Islet precursor cell (in vitro differentiated cells): ENCODE measurements around the gene PLA2R1.
A peak's percentile ranks its signal among the peaks of the same experiment; 100 is the strongest.

Source experiments
- DNase-seq: peaks from one replicate; pipeline ENCODE4 v3.0.0-alpha.2; 2018

PLA2R1 gene

DNA sequence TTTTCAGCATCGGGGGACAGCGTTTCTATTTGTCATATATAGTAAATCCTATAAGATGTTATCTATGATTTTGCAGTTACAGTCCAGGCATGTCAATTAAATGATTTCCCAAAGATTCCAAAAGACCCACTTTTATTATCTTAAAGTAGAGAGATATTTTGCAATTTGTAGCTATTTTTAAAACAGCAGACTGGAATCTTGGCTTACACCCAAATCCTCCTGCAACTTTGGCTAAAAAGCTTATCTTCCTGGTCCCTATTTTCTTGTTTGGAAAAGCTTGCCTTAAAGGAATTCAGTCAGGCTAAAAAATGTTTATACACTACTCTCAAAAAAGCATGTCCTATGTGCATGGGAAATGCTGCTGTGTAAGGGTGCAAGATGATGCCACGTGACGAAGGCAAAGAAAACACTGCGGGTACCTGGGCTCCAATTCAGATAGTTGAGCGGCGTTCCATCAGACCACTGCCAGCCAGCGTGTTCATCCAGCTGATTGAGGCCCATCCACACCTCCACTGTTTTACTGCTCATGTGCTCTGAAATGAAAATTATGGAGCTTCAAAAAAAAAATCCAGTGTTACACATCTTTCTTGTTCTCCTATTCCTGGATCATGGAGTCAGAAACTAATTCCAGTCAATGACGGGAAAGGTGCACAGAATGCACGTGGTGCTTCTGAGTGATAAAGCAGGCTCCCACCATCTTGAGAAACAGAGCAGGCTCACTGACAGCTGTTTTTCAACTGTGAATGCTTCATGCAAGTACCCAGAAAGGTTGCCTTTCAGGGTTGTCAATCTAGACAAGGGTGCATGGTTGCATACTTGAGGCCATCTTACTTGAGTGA lies 33.8 kb downstream of the PLA2R1 start:
- no peak for DNase-seq

GRCh38 chr2:160022162-160022561 lies 40.3 kb downstream of the PLA2R1 start:
- no peak for DNase-seq

GRCh38 chr2:160019374-160020090 lies 42.9 kb downstream of the PLA2R1 start:
- no peak for DNase-seq

DNA sequence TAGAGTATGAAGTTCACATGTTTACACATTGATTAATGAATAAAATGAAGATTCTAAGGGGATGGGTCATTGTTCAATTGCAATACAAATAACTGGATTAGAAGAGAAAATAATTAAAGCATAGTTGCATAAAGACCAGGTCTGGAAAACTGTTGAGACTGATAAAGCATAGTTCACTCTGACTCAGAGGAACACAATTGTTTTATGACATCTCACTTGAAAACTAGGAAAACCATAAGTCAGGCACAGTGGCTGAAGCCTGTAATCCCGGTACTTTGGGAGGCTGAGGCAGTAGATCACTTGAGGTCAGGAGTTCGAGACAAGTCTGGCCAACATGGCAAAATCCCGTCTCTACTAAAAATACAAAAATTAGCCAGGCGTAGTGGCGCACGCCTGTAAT lies 46.7 kb downstream of the PLA2R1 start:
- no peak for DNase-seq

DNA sequence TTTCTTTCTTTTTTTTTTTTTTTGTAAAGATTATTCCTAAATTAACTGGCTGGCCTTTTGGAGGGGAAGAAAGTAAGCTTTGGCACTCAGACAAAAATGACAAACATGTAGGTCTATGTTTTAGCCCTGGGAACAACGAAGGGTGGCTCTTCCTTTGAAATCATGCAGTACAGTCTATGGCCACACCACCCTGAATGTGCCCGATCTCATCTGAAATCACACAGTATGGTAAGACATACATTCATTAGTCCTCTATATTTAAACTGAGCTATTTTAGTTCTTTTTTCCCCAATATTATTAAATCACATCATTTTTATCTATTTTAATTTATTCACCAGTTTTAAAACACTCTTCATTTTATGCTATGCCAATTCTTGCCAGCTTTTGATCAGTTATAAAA lies 48.2 kb downstream of the PLA2R1 start:
- DNase-seq = no peak

- no peak for DNase-seq
Observed at GRCh38 chr2:160010361-160011145, 51.9 kb downstream of the PLA2R1 start.

DNA sequence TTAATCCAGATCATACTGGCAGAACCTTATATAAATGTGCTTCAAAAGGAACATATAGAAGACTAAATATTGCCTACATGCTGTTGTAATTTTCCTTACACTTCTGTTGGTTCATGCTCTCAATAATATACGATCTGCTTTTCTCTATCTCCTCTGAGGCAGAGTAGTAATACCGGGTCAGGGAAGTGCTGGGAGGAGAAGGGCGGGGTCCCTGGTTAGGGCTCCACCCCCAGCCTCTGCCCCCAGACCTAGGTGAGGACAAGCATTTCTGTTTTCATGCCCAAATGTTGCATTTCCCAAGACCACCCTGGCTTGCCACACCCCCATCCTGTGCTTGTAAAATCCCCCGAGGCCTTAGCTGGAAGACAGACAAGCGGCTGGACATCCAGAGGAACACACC lies 55.3 kb downstream of the PLA2R1 start:
- no peak for DNase-seq

DNA sequence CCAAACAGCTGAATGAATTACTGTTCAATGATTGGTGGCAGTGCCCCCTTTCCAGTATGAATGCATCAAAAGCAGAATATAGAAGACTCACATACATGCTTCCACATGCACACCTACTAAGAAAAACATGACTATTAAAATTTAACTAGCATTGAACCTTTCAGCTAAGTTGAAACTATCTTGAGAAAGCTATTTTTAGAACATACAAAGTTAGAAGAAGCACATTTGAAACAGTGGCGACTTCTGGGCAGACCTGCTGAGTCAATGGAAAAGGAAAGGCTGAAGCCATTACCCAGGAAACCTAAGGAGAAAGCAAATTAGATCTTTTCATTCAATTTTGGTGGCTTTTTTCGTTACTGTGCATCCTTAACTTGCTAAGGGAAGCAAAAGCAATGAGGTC lies 55.9 kb downstream of the PLA2R1 start:
- DNase-seq = no peak

DNA sequence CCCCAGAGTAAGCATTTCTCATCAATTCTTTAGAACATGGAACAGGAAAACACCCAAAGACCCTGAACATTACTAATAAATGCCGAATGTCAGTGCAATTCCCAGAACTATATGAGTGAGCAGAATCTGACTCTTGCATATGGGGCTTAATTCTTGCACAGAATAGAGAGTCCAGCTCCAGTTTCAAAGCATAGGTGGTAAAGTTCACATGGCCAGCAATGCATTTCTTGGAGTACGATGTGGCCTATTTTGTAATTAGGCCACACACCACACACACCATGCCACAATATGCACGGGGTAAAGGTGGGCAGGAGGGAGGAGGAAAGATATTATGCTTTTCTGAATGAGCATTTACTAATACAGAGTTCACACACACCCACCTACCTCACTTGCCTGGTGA lies 56.5 kb downstream of the PLA2R1 start:
- no peak for DNase-seq

- no peak for DNase-seq
Observed at GRCh38 chr2:160005476-160005875, 56.9 kb downstream of the PLA2R1 start.

DNA sequence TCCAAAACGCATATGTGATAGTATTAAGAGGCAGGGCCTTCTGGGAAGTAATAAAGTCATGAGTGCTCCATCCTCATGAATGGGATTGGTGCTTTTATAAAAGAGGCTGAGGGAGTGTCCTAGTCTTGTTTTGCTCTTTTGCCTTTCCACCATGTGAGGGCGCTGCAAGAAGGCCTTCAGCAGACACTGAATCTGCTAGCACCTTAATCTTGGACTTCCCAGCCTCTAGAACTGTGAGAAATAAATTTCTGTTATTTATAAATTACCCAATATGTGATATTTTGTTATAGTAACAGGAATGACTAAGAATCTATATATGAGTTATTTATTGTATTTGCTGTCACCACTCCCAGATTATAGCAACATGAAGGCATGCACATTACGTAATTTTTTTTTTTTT lies 63.5 kb downstream of the PLA2R1 start:
- no peak for DNase-seq

- DNase-seq = no peak
Observed at GRCh38 chr2:159998243-159998642, 64.2 kb downstream of the PLA2R1 start.

DNA sequence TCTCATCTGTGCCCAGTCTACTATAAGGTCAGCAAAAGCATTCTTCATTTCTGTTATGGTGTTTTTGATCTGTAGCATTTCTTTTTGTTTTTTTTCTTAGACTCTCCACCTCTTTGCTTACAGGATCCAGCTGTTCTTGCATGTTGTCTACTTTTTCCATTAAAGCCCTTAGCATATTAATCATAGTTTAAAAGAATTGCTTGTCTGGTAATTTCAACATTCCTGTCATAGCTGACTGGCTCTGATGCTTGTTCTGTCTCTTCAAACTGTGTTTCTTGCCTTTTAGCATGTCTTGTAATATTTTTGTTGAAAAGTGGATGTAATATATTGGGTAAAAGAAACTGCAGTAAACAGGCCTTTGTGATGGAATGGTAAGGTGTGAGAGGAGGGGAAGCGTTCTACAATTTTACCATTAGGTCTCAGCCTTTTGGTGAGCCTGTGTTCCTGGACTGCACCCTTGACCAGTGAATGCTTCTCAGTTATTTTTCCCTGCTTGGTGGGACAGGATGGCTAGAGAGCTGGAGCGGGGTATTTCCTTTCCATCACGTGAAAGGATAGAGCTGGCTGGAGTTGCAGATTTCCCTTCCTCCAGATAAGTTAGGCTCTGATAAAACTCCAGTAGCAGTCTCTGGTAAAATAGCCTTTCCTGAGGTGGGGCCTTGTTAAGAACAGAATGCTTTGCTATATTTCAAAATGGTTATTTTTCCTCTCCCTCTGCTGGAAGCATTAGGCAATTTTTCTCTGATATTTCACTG lies 65.4 kb downstream of the PLA2R1 start:
- DNase-seq = no peak

DNA sequence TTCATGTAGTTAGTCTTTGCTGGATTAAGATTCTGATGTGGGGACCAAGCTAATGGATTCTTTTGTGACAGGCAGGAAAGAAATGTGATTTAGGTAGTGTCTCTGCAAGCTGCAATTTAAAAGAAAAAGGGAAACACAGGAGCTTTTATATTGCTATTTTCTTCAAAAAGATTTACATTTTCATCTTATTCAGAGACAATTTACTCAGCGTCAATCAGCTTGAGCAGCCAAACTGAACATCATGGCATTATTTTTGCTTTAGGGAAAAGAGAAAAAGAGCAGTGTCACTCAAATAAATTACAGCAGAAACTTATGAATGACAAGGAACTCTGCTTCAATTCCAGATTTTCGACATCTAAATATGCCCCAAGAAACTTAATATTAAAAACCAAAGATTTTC lies 67.4 kb downstream of the PLA2R1 start:
- no peak for DNase-seq

GRCh38 chr2:159989249-159989648 lies 73.2 kb downstream of the PLA2R1 start:
- no peak for DNase-seq

DNA sequence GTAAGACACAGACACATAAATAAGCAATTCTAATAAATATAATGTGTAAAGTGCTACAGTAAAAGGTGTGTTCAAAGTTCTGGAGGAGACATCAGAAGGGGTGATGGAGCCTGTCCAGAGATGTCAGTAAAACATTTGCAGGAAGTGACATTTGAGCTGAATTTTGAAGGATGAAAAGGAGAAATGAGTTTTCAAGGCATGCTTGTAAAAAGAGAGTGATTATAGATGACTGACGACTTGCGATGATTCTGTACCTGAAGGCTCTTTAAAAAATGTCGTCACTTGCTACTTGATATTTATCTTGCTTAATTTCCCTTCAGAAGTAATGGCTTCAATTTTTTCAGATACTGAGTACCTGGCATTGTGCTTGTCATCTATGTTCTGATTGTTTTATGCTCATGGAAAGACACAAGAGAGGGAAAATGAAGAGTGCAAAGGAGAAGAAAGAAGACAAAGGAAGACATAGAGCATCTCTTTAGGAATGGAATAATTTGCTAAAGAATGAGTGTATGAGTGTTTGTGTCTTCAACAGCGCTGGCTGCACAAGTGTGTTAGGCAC lies 73.9 kb downstream of the PLA2R1 start:
- no peak for DNase-seq

- no peak for DNase-seq
Observed at GRCh38 chr2:159987181-159987580, 75.2 kb downstream of the PLA2R1 start.

DNA sequence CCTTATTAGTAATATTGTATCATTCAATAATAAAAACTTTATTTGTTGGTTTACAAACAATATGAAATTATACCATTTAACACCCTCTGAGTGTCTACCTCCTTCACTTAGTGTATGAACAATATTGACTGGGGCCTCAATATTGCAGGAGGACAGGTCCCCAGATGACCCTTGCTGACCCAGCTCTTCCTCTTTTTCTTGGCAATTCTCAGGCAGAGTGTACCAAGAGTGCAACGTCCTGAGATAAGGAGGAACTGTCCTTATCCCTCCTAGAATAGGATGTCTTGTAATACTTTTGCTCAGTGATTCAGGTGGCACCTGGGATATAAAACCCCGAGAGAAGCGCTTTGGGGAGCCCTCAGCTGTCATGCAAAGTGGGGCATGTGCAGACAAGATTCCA lies 76.8 kb downstream of the PLA2R1 start:
- no peak for DNase-seq

DNA sequence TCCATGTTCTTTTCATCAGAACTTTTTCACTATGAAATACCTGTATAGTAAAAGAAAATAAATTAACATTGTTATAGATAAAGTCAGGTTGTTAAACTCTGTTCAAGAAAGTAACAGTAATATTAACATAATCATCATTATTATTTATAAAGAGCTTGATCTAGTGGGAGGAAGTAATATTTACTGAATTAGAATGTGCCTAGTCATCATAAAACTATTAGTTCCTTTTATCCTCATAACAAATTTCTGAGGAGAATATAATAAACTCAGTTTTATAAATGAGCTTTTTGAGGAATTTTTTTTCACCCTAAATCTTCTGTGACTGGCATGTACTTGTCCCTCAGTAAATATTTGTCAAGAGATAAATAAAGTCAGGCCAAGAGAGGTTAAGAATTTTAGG lies 78.4 kb downstream of the PLA2R1 start:
- DNase-seq = no peak

DNA sequence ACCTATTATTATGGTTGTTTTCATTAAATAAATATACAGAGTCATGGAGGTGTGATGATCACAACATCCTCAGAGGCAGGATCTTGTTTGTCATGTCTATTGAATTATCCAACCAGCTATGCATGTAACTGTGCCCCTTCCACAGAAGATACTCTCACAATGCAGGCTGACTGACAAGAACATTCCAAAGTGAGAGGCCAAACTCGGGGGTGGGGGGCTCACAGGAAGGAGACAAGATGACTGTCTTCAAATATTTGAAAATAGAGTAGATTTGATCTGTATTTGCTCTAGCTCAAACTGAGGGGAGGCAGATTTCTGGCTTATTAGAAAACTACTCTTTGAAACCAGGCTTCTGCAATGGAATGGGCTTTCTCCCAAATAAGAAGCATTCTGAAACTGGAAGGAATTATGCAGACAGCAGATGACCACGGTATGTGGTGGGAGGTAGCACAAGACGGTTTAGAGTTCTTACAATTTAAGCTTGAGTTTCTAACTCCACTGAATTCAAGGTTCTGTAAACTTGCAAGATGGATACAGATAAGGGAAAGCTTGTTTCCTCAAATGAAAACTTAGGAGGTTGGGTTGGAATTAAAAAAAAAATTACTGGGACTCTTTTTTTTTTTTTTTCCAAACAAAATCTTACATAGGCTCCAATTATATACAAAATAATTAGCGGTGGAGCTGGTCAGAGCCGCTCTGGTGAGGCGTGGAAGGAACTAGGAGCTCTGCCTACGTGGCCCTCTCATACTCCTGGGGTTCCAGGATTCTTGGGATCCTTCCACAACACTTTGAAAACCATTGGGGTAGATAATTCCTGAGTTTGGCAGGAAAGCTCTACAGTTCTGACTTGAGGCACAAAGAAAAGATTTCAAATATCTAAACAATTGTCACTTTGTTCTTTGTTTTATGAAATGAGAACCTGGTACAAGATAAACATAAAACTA lies 79.3 kb downstream of the PLA2R1 start:
- DNase-seq = no peak

- peak; percentile 64 for DNase-seq
Observed at GRCh38 chr2:159982270-159982669, 80.1 kb downstream of the PLA2R1 start.
